ENCODE data around the gene CCDC57.

- TF ChIP-seq CTCF (IDR thresholded peaks at IDR 0.05) (no peak), EP300 (IDR thresholded peaks at IDR 0.05) (no peak), POLR2AphosphoS5 (IDR thresholded peaks at IDR 0.05) (no peak), POLR2A (IDR thresholded peaks at IDR 0.05) (no peak)
Observed at GRCh38 chr17:82164853-82165252, 47.8 kb downstream of the CCDC57 start.

Measured in stomach (tissue), 4 donors.